Activated CD4-positive, alpha-beta T cell treated with anti-CD3 and anti-CD28 coated beads, Interleukin-2, amount 50 U/mL, for 24 hours (primary cell): ENCODE data around the gene DDN.

Experiments used
- DNase-seq, 2 donors: peaks; one replicate each; pipeline ENCODE4 v3.0.0-alpha.2; 2020; ENCODE audit warnings: low read depth in 1 of 2, low spot score in 1 of 2

DDN gene

GRCh38 chr12:48982397-48983080 lies 16.6 kb downstream of the DDN start:
- no peak for DNase-seq

- no peak for DNase-seq
Measured at GRCh38 chr12:48981757-48982157, 17.4 kb downstream of the DDN start.

- DNase-seq, result no peak
Measured at GRCh38 chr12:48980953-48981756, 18.0 kb downstream of the DDN start.

- DNase-seq, result no peak
Measured at GRCh38 chr12:48980389-48980952, 18.7 kb downstream of the DDN start.

- no peak for DNase-seq
Measured at GRCh38 chr12:48979602-48980388, 19.4 kb downstream of the DDN start.

GRCh38 chr12:48978741-48979601 lies 20.2 kb downstream of the DDN start:
- no peak for DNase-seq

- DNase-seq, result no peak
Measured at GRCh38 chr12:48978291-48978740, 20.9 kb downstream of the DDN start, which contains the start of gene WNT1. WNT1 (plus strand) TSS chr12:48978322; CDS start chr12:48978651, 329 bp downstream.

GRCh38 chr12:48977290-48978281 lies 21.6 kb downstream of the DDN start:
- DNase-seq, result peak; percentile 58 to 68

- DNase-seq, result no peak
Measured at GRCh38 chr12:48973941-48974673, 25.1 kb downstream of the DDN start.

GRCh38 chr12:48973531-48973930 lies 25.6 kb downstream of the DDN start:
- no peak for DNase-seq

GRCh38 chr12:48972952-48973483 lies 26.2 kb downstream of the DDN start:
- no peak for DNase-seq

GRCh38 chr12:48972213-48972951 lies 26.8 kb downstream of the DDN start:
- DNase-seq, result no peak

GRCh38 chr12:48970702-48971334 lies 28.4 kb downstream of the DDN start:
- DNase-seq, result no peak

GRCh38 chr12:48969833-48970701 lies 29.1 kb downstream of the DDN start:
- DNase-seq, result no peak

GRCh38 chr12:48969160-48969771 lies 29.9 kb downstream of the DDN start:
- DNase-seq, result no peak

GRCh38 chr12:48968467-48968866 lies 30.7 kb downstream of the DDN start:
- DNase-seq, result no peak
